ENCODE results near the gene CCL4. TPM values are rescaled to one million over a fixed set of nuclear protein-coding genes. Genes with fewer than 3 reads are reported as not detected.

Gene CCL4
- total RNA-seq, 3 donors from 2014 or later (not counting 1 experiment from before 2014, with no cell fraction given): 360 to 532 (median 476) TPM

- Histone ChIP-seq H3K9me3 (ENCODE audit: control insufficient read depth, insufficient read depth, low read length) (peaks cover 15% of the 10 kb centered on the region), H3K4me3 (ENCODE audit: low read length) (no peak overlapping the region), H3K4me1 (ENCODE audit: control insufficient read depth, insufficient read depth, low read length) (peaks cover 27% of the 10 kb centered on the region), H3K36me3 (ENCODE audit: control insufficient read depth, insufficient read depth, low read length) (no peaks in the 10 kb centered on the region), H3K27ac (ENCODE audit: low read length) (no peak overlapping the region), H3K27me3 (ENCODE audit: control insufficient read depth, insufficient read depth, low read length) (no peaks in the 10 kb centered on the region)
- H3K27ac Mint-ChIP-seq: peak overlapping the region; percentile 46 to 53
- H3K9me3 Mint-ChIP-seq: no peaks in the 10 kb centered on the region
- H3K36me3 Mint-ChIP-seq: no peaks in the 10 kb centered on the region
- TF ChIP-seq CTCF (IDR thresholded peaks at IDR 0.05): no peak
- peaks cover 56 to 70% of the 10 kb centered on the region in 2 donors for H3K4me1 Mint-ChIP-seq
- DNase-seq (no peak), ATAC-seq (no peak)
- H3K27me3 Mint-ChIP-seq (ENCODE audit: low read depth in 2 of 2): no peaks in the 10 kb centered on the region
- intact Hi-C loops (cut with micrococcal nuclease): no loop called here
- 89% methylated on average over 1 of the region's 2 CpGs for WGBS (ENCODE audit: insufficient coverage)
- H3K4me3 Mint-ChIP-seq: no peak overlapping the region
Measured at GRCh38 chr17:36123431-36123830, 19.8 kb downstream of the CCL4 start.

- no peak for TF ChIP-seq CTCF (IDR thresholded peaks at IDR 0.05)
- Mint-ChIP-seq H3K27me3 (ENCODE audit: low read depth in 2 of 2) (no peaks in the 10 kb centered on the region), H3K4me3 (no peak overlapping the region), H3K9me3 (no peaks in the 10 kb centered on the region), H3K36me3 (no peaks in the 10 kb centered on the region), H3K27ac (no peak overlapping the region), H3K4me1 (peaks cover 53 to 66% of the 10 kb centered on the region in 2 donors)
- Histone ChIP-seq H3K4me1 (ENCODE audit: control insufficient read depth, insufficient read depth, low read length) (peaks cover 22% of the 10 kb centered on the region), H3K36me3 (ENCODE audit: control insufficient read depth, insufficient read depth, low read length) (no peaks in the 10 kb centered on the region), H3K27ac (ENCODE audit: low read length) (no peak overlapping the region), H3K27me3 (ENCODE audit: control insufficient read depth, insufficient read depth, low read length) (no peaks in the 10 kb centered on the region), H3K4me3 (ENCODE audit: low read length) (no peak overlapping the region), H3K9me3 (ENCODE audit: control insufficient read depth, insufficient read depth, low read length) (peaks cover 15% of the 10 kb centered on the region)
- ATAC-seq (no peak), DNase-seq (no peak)
- 93% methylated on average over 9 of the region's 9 CpGs for WGBS (ENCODE audit: insufficient coverage)
- intact Hi-C loops (cut with micrococcal nuclease): no loop called here
Measured at GRCh38 chr17:36124879-36125824, 21.5 kb downstream of the CCL4 start.

DNA sequence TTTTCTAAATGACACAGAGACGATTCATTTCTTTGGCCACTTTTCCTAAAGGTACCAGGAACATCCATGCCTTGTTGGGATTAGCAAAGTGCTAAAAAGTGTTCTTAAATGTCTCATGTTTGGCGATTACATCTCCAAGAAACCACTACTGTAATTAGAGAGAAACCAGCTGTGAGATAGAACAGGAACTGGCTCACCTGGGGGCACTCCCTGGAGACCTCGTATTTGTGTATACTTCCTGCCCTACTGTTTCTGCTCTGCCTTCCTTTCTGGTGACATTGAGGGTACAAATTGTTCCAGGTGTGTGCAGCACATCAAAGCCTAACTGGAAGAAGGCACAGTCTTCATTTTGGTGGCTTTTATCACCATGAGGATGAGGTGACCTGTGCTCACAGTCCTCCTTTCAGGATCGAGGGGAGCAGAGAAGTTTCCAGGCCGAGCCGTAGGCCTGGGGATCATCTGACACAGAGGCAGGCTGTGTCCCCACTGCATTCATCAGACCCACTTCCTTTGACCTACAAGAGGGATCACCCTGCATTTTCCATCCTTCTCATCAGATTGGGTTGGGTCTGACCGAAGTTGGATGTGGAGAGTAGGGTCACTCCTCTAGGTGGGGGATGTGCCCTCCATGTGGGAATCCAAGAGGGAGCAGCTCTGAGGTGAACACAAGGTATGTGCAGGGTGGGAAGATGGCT is 23.7 kb downstream of the CCL4 start:
- Mint-ChIP-seq H3K4me1 (peaks cover 41 to 61% of the 10 kb centered on the region in 2 donors), H3K4me3 (no peak overlapping the region), H3K27ac (peak overlapping the region; percentile 52 to 60), H3K36me3 (peaks cover 7% of the 10 kb centered on the region), H3K9me3 (no peaks in the 10 kb centered on the region), H3K27me3 (ENCODE audit: low read depth in 2 of 2) (no peaks in the 10 kb centered on the region)
- intact Hi-C loops (cut with micrococcal nuclease): no loop called here
- Histone ChIP-seq H3K27me3 (ENCODE audit: control insufficient read depth, insufficient read depth, low read length) (no peaks in the 10 kb centered on the region), H3K36me3 (ENCODE audit: control insufficient read depth, insufficient read depth, low read length) (no peaks in the 10 kb centered on the region), H3K27ac (ENCODE audit: low read length) (no peak overlapping the region), H3K4me3 (ENCODE audit: low read length) (no peak overlapping the region), H3K4me1 (ENCODE audit: control insufficient read depth, insufficient read depth, low read length) (peaks cover 22% of the 10 kb centered on the region), H3K9me3 (ENCODE audit: control insufficient read depth, insufficient read depth, low read length) (peaks cover 15% of the 10 kb centered on the region)
- 52% methylated on average over 6 of the region's 7 CpGs for WGBS (ENCODE audit: insufficient coverage)
- TF ChIP-seq CTCF (IDR thresholded peaks at IDR 0.05): no peak
- DNase-seq (no peak), ATAC-seq (no peak)
